ENCODE results near the gene DNAAF5.

Gene DNAAF5

GRCh38 chr7:707296-708000 lies 19.1 kb upstream of the DNAAF5 start:
- FAIRE-seq, result no peak

GRCh38 chr7:710161-710560 lies 16.3 kb upstream of the DNAAF5 start:
- no peak for FAIRE-seq

- FAIRE-seq, result no peak
These were observed 15.2 kb upstream of the DNAAF5 start for GRCh38 chr7:711093-711921.

GRCh38 chr7:711922-712380 lies 14.5 kb upstream of the DNAAF5 start:
- FAIRE-seq, result no peak

GRCh38 chr7:712381-713138 lies 13.9 kb upstream of the DNAAF5 start:
- FAIRE-seq, result no peak

GRCh38 chr7:713139-713457 lies 13.4 kb upstream of the DNAAF5 start:
- no peak for FAIRE-seq

- FAIRE-seq, result no peak
These were observed 12.8 kb upstream of the DNAAF5 start for GRCh38 chr7:713488-714230.

GRCh38 chr7:714251-714671 lies 12.2 kb upstream of the DNAAF5 start:
- no peak for FAIRE-seq

GRCh38 chr7:716222-716621 lies 10.3 kb upstream of the DNAAF5 start:
- FAIRE-seq, result no peak

- no peak for FAIRE-seq
These were observed 9.9 kb upstream of the DNAAF5 start for GRCh38 chr7:716636-717035.

- FAIRE-seq, result no peak
These were observed 4.8 kb upstream of the DNAAF5 start for GRCh38 chr7:721619-722248.

GRCh38 chr7:723541-723940 lies 3.0 kb upstream of the DNAAF5 start:
- FAIRE-seq, result no peak

- FAIRE-seq, result no peak
These were observed 2.2 kb upstream of the DNAAF5 start for GRCh38 chr7:724298-724697.

- no peak for FAIRE-seq
These were observed 1.1 kb upstream of the DNAAF5 start for GRCh38 chr7:725223-726005.

GRCh38 chr7:726854-727103 lies 280 bp downstream of the DNAAF5 start:
- no peak for FAIRE-seq

- FAIRE-seq, result no peak
These were observed 756 bp downstream of the DNAAF5 start, which contains the start of gene PRKAR1B for GRCh38 chr7:727104-727805. Gene PRKAR1B (minus strand): TSS chr7:727281. CDS start chr7:711505, 15,776 bp downstream.

GRCh38 chr7:727806-728460 lies 1.4 kb downstream of the DNAAF5 start:
- FAIRE-seq, result no peak

GRCh38 chr7:728602-729001 lies 2.1 kb downstream of the DNAAF5 start:
- no peak for FAIRE-seq

GRCh38 chr7:729140-730000 lies 2.9 kb downstream of the DNAAF5 start:
- no peak for FAIRE-seq
